Medulla oblongata (tissue), 1 donor: ENCODE data around the gene CAPSL.
"Not testable (repeated sequence)": the region's sequence is repeated elsewhere in the genome, so short reads cannot be mapped to it uniquely, and the experiment has no call there.

Source experiments
- DNase-seq: peaks from one replicate; pipeline ENCODE4 v3.0.0-alpha.2; 2015; ENCODE audit errors: extremely low spot score

Gene CAPSL

DNA sequence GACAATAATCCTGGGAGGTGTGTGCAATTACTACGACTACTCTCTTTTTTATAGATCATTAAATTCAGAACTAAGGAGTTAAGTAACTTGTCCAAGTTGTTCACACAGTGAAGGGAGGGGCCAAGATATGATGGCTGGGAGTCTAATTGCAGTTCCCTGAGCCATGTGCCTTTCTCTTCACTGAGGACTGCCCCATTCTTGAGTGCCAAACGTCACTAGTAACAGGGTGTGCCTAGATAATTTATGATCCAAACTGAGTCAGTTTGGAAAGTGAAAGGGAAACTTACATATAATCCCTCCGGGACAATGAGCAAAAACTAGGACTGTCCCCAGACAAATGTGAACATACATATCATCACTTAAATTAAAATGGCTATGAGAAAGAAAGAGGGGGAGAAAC lies 61.5 kb downstream of the CAPSL start:
- no peak for DNase-seq

DNA sequence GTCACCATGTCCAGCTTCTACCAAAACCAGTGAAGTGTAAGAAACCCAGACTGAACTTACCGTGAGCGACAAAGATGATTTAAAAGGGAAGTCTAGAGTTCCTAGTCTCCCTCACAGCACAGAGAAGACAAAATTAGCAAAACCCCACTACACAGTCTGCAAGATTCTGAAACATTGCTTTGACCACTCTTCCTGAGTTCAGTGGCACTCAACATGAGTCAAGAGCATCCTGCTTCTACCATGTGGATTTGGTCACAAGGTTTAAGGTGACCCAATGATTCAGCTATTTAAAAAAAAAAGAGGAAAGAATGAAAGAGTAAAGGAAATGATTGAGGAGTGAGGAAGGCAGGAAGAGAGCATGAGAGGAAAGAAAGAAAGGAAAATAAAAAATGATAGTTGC lies 62.0 kb downstream of the CAPSL start:
- DNase-seq = no peak

DNA sequence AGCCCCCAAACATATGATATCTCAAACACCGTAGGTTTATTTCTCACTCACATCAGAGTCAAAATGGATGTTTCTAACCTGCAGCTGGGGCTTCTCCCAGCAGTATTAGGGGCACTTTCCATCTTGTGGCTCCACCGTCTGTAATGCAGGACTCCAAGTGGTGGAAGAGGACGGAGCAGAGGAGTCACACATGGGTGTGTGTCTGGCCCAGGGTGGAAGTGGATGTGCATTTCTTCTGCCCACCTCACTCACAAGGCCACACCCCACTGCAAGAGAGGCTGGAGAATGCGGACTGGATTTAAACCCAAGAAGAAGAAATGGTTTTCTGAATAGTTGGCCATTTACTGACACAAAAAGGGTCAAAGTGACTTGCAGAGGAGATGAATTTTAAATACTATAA lies 67.8 kb downstream of the CAPSL start:
- no peak for DNase-seq

DNA sequence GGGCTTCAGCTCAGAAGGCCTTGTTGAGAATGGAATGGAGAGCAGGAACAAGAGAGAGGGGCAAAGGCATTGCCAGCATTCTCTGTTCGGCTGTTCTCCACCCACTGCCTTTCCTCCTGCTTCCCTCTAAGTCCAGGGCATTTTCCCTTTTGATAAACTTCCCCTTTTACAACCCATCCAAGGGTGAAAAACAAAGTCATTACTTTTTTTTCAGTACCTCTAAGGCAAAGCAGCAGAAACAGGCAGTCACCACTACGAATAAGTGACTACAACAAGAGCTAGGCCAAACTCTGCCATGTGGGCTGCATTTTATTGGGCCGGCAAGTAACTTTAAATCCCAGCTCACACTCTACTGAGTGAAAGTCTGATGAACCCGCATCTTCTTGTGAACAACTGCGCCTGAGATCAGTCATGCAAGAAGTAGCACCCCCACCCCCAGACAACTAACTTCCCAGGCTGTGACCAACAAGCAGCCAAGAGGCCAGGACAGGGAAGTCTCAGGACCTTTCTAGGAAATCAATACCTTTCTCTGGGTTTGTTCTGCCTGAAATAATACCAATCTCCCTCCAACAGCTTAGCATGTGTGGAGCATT lies 68.6 kb downstream of the CAPSL start:
- no peak for DNase-seq

DNA sequence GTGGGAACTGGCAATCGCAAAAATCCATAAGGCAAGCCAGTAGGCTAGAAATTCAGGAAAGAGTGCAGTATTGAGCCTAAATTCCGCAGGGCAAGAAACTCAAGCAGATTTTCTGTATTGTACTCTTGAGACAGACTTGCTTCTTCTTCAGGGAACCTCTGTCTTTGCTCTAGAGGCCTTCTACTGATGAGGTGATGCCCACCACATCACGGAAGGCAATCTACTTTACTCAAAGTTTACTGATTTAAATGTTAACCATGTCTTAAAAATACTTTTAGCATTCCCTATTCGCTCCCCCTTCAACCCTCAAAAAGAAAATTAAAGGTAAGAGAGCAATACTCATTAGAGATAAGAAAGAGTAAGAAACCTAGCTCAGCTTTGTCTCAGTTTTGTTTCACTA lies 70.4 kb downstream of the CAPSL start:
- DNase-seq = no peak

DNA sequence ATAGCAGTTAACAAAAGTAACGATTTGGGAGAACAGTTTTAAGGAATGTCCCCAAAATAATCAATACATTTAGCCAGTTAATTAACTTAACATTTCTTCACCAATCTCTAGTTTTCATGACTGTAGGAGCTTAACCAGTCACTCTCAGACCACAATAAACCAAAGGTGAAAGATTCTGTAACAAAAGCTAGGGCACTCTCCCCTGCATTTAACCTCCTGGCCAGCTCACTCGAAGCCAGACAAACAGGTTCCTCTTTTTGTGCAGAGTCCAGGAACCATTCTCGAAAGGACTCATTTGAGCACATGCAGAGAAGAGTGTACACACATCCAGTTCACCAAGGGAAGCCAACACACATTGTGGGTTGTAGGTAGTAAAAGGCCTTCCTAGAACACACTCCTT lies 75.3 kb downstream of the CAPSL start:
- no peak for DNase-seq

DNA sequence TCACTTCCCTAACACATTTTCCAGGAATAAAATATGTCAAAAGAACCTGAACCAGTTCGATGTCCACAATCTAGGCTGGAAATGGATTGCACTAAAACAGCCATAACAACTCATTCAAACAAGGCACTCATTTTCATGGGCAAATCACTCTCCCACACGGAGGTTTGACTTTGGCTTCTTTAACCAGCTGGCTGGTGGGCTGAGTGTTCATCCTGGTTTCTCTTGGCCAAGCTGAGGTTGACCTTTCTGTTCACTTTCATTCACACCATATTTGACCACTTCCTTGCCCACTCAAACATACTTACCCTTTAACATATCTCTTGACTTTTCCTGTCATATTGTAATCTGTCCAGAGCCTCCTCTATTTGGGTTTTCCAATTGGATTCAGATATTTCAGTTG lies 76.3 kb downstream of the CAPSL start:
- DNase-seq = no peak

DNA sequence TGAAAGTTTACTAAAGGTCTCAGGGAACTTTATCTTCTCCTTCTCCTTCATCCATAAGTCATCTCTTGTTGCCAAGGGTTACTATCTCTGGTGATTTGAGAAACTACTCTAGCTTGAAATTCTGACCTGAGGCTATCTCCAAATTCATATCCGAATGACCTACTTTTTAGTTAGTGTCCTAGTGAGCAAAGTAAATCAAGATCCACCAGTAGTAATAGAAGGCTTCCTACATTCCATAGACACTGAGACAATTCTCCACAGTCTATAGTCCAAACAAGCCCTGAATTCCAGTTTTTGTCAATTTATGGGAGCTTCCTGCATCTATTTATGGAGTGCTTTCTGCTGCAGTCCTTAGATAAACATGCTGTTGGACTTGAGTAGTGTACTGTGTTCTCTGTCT lies 76.7 kb downstream of the CAPSL start:
- no peak for DNase-seq

DNA sequence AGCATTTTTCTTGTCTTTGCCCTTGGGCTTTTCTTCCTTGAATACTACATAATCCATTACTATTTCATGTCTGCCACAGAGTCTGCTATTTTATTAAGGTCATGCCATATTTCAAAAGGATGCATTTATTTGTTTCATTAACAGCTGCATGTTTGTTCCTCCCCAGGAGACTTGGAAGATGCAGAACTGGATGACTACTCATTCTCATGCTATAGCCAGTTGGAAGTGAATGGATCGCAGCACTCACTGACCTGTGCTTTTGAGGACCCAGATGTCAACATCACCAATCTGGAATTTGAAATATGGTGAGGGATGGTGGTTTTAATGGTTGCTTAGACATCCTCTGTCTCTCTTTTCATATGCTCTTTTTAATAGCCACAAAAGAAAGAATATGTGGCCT lies 77.7 kb downstream of the CAPSL start:
- DNase-seq = no peak

DNA sequence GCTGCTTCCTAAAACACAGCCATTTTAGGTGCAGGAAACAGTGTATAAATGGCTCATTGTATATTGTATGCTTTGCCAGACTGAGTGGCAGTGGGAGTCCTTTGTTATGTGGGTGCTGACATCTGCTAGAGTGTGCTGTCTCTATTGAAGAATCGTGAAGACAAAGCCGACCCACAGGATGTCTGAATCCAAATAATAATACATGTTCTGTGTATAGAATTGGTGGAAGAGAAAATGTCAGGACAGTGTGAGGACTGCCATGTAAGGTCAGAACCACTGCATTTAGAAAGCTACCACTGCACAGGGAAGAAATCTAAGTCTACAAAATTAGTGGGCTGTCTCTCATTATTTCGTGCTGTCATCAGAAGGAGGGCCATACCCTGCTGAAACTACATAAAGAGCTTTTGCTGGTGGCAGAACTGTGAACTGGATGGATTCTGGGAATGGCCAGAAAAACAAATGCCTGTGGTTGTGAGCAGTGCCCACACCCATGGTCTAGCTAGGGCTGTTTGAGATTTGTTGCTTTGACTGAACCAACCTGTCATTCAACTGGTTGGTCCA lies 79.2 kb downstream of the CAPSL start:
- no peak for DNase-seq

DNA sequence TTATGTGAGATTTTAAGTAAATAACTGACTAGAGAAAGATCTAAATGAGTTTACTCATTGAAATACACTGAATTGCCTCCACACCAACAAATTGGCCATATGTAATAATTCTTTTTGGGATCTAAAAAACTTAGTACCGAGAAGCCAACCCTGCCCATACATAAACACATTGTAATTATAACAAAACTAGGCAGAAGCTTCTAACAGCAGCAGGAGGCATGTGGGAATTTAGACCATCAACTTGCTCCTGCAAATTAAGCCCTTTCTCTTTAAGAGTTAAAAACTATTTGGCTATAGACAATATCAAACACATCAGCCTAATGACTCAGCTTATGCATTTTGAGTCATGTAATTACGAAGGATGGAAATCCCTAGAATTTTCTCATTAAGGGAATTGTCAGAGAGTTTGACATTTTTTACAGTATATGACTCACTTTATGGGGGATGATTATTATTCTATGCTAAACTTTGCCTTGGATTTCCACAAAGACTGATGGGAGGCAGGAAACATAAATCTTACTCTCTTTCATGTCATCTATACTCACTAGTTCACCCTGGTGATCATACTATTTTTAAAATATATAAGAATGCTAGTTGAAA lies 80.7 kb downstream of the CAPSL start:
- DNase-seq = no peak

DNA sequence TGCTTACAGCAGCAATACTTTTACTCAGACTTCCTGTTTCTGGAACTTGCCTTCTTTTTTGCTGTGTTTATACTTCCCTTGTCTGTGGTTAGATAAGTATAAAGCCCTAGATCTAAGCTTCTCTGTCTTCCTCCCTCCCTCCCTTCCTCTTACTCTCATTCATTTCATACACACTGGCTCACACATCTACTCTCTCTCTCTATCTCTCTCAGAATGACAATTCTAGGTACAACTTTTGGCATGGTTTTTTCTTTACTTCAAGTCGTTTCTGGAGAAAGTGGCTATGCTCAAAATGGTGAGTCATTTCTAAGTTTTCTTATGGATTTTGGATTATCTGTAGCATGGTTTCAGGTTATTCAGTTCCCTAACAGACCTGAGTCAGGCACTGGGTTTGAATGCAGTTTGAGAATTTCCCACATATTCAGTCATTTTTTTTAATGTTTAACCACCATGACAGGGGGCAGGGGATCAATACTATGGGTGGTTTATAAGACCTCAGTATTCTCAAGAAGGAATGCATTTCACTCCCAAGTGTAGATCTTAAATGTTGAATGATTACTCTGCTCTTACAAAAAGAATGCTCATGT lies 81.6 kb downstream of the CAPSL start, which contains the start of gene IL7R:
Gene IL7R, plus strand, starts transcription at position 127 of the 587 bp plus-strand sequence. Its CDS starts 87 bp downstream, at position 214.
- no peak for DNase-seq

DNA sequence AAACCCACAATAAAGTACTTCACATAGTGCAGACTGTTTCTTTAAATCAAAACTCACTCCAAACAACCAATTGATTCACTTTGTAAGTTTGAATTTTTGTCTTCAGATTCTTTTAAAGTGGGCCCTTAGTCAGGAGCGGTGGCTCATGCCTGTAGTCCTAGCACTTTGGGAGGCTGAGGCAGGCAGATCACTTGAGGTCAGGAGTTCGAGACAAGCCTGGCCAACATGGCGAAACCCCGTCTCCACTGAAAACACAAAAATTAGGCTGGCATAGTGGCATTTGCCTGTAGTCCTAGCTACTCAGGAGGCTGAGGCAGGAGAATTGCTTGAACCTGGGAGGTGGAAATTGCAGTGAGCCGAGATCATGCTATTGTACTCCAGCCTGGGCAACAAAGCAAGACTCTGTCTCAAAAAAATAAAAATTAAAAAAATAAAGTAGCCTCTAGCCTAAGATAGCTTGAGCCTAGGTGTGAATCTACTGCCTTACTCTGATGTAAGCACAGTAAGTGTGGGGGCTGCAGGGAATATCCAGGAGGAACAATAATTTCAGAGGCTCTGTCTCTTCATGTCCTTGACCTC lies 82.1 kb downstream of the CAPSL start:
- DNase-seq = not testable (repeated sequence)

DNA sequence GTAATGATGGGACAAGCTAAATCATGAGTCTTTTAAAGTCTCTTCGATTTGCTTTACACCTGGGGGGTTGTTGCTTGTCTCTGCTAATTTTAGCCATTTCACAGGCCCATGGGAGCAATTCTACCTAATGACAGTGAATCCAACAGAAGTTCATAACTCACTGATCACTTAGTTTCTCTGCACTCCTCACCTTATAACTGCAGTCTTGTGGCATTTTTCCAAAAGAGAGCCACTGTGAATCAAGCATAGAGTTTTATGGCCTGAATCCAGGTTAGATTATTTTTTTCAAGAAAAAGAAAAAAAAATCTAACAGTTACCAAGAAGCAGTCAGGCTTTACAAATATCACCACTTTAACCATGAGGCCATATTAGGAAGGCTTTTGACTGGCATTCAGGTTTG lies 83.2 kb downstream of the CAPSL start:
- no peak for DNase-seq
